SK-N-SH treated with all-trans-retinoic acid at 6 μM for 48 hours (cell line): Measurements from ENCODE around the gene PDE4B.

Experiments used
- ATAC-seq: fragments of 200-7000 bp; cut with Tn5 transposase; 3 replicates; pipeline ENCODE4 v1.9.1; 2020; ENCODE audit warnings: mild to moderate bottlenecking, moderate library complexity
- BACH2 ChIP-seq: fragments of 250-450 bp; sonication (Bioruptor Pico); IDR thresholded peaks from 2 replicates; pipeline ENCODE4 v1.9.0; 2021; ENCODE audit warnings: mild to moderate bottlenecking, borderline replicate concordance
- CSDC2 ChIP-seq: fragments of 250-450 bp; sonication (Bioruptor Pico); IDR thresholded peaks from 2 replicates; pipeline ENCODE4 v1.5.0; 2020; ENCODE audit warnings: mild to moderate bottlenecking, moderate library complexity
- CSRNP3 ChIP-seq: fragments of 250-450 bp; sonication (Bioruptor Pico); IDR thresholded peaks from 2 replicates; pipeline ENCODE4 v1.5.1; 2021; ENCODE audit warnings: mild to moderate bottlenecking, moderate library complexity
- ESRRG ChIP-seq: fragments of 250-450 bp; sonication (Bioruptor Pico); IDR thresholded peaks from 2 replicates; pipeline ENCODE4 v1.6.1; 2021; ENCODE audit warnings: mild to moderate bottlenecking
- GLIS3 ChIP-seq: fragments of 250-450 bp; sonication (Bioruptor Pico); IDR thresholded peaks from 2 replicates; pipeline ENCODE4 v1.5.0; 2020; ENCODE audit warnings: mild to moderate bottlenecking, moderate library complexity
- ISL1 ChIP-seq: fragments of 250-450 bp; sonication (Bioruptor Pico); IDR thresholded peaks from 2 replicates; pipeline ENCODE4 v2.1.2; 2022; ENCODE audit warnings: mild to moderate bottlenecking, moderate library complexity
- OSR1 ChIP-seq: fragments of 250-450 bp; sonication (Bioruptor Pico); IDR thresholded peaks from 2 replicates; pipeline ENCODE4 v1.8.0; 2022; ENCODE audit warnings: moderate library complexity, mild to moderate bottlenecking, inconsistent platforms
- PPARA ChIP-seq: fragments of 250-450 bp; sonication (Bioruptor Pico); IDR thresholded peaks from 2 replicates; pipeline ENCODE4 v1.5.0; 2020; ENCODE audit warnings: mild to moderate bottlenecking, borderline replicate concordance
- SNAI2 ChIP-seq: fragments of 250-450 bp; sonication (Bioruptor Pico); IDR thresholded peaks from 2 replicates; pipeline ENCODE4 v1.5.0; 2020; ENCODE audit warnings: mild to moderate bottlenecking, moderate library complexity
- TCF4 ChIP-seq: fragments of 250-450 bp; sonication (Bioruptor Pico); IDR thresholded peaks from 2 replicates; pipeline ENCODE4 v1.8.0; 2021; ENCODE audit warnings: mild to moderate bottlenecking, moderate library complexity, borderline replicate concordance
- TOX ChIP-seq: fragments of 250-450 bp; sonication (Bioruptor Pico); IDR thresholded peaks from 2 replicates; pipeline ENCODE4 v1.8.0; 2021; ENCODE audit warnings: mild to moderate bottlenecking, moderate library complexity, borderline replicate concordance
- ZC3H10 ChIP-seq: fragments of 250-450 bp; sonication (Bioruptor Pico); IDR thresholded peaks from 2 replicates; pipeline ENCODE4 v1.5.1; 2021; ENCODE audit warnings: mild to moderate bottlenecking, moderate library complexity
- ZFP3 ChIP-seq: fragments of 250-450 bp; sonication (Bioruptor Pico); IDR thresholded peaks from 2 replicates; pipeline ENCODE4 v1.5.0; 2020; ENCODE audit warnings: mild to moderate bottlenecking, moderate library complexity
- ZNF565 ChIP-seq: fragments of 450-650 bp; formaldehyde crosslinking; conservative IDR thresholded peaks from 2 replicates; pipeline ENCODE4 v1.5.0; 2020; ENCODE audit warnings: low read depth, mild to moderate bottlenecking, moderate library complexity
- ZNF70 ChIP-seq: fragments of 450-650 bp; formaldehyde crosslinking; IDR thresholded peaks from 2 replicates; pipeline ENCODE4 v1.5.0; 2020; ENCODE audit warnings: mild to moderate bottlenecking, moderate library complexity
- ZNF8 ChIP-seq: fragments of 450-650 bp; formaldehyde crosslinking; IDR thresholded peaks from 2 replicates; pipeline ENCODE4 v1.5.0; 2020; ENCODE audit warnings: mild to moderate bottlenecking, moderate library complexity
- TF ChIP-seq, protein P1 (sequence below): fragments of 250-450 bp; sonication (Bioruptor Pico); IDR thresholded peaks from 2 replicates; pipeline ENCODE4 v1.5.1; 2020; ENCODE audit warnings: low read depth, mild to moderate bottlenecking, moderate library complexity
- TF ChIP-seq, protein P2 (sequence below): fragments of 250-450 bp; sonication (Bioruptor Pico); IDR thresholded peaks from 2 replicates; pipeline ENCODE4 v1.5.0; 2020; ENCODE audit warnings: mild to moderate bottlenecking, moderate library complexity
- TF ChIP-seq, protein P3 (sequence below): fragments of 250-450 bp; sonication (Bioruptor Pico); IDR thresholded peaks from 2 replicates; pipeline ENCODE4 v1.8.0; 2020; ENCODE audit warnings: mild to moderate bottlenecking, moderate library complexity, borderline replicate concordance

Gene PDE4B

DNA sequence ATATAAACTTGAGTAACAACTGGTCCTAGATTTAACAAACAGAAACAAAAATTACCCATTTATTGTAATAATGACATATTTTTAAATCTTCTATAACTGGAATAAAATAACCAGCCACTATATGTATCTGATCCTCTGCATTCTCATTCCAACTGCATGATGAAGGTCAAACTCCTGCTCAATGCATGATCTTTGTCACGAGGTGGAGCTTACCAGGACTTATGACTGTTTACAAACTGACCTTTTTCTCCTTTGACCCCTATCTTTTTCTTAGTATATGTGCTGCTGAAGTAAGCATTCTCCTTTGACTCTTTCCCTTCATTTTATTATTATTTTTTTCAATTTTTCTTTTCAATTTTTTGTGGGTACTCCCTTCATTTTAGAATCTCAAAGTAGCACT, 252.2 kb downstream of the PDE4B start:
- no peak for TF ChIP-seq ISL1
- no peak for TF ChIP-seq GLIS3
- no peak for TF ChIP-seq ZNF8 (CRISPR knock-in tag)
- TF ChIP-seq, protein P1, sequence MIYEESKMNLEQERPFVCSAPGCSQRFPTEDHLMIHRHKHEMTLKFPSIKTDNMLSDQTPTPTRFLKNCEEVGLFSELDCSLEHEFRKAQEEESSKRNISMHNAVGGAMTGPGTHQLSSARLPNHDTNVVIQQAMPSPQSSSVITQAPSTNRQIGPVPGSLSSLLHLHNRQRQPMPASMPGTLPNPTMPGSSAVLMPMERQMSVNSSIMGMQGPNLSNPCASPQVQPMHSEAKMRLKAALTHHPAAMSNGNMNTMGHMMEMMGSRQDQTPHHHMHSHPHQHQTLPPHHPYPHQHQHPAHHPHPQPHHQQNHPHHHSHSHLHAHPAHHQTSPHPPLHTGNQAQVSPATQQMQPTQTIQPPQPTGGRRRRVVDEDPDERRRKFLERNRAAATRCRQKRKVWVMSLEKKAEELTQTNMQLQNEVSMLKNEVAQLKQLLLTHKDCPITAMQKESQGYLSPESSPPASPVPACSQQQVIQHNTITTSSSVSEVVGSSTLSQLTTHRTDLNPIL, result no peak
- no peak for TF ChIP-seq ZNF565 (CRISPR knock-in tag)
- no peak for TF ChIP-seq OSR1 (CRISPR knock-in tag)
- TF ChIP-seq ZNF70 (CRISPR knock-in tag), result no peak
- no peak for TF ChIP-seq ESRRG (CRISPR knock-in tag)
- TF ChIP-seq CSRNP3, result no peak
- no peak for TF ChIP-seq TOX (CRISPR knock-in tag)
- no peak for TF ChIP-seq PPARA
- TF ChIP-seq BACH2 (CRISPR knock-in tag), result no peak
- no peak for TF ChIP-seq ZFP3 (CRISPR knock-in tag)
- TF ChIP-seq, protein P2, sequence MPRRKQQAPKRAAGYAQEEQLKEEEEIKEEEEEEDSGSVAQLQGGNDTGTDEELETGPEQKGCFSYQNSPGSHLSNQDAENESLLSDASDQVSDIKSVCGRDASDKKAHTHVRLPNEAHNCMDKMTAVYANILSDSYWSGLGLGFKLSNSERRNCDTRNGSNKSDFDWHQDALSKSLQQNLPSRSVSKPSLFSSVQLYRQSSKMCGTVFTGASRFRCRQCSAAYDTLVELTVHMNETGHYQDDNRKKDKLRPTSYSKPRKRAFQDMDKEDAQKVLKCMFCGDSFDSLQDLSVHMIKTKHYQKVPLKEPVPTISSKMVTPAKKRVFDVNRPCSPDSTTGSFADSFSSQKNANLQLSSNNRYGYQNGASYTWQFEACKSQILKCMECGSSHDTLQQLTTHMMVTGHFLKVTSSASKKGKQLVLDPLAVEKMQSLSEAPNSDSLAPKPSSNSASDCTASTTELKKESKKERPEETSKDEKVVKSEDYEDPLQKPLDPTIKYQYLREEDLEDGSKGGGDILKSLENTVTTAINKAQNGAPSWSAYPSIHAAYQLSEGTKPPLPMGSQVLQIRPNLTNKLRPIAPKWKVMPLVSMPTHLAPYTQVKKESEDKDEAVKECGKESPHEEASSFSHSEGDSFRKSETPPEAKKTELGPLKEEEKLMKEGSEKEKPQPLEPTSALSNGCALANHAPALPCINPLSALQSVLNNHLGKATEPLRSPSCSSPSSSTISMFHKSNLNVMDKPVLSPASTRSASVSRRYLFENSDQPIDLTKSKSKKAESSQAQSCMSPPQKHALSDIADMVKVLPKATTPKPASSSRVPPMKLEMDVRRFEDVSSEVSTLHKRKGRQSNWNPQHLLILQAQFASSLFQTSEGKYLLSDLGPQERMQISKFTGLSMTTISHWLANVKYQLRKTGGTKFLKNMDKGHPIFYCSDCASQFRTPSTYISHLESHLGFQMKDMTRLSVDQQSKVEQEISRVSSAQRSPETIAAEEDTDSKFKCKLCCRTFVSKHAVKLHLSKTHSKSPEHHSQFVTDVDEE (CRISPR knock-in tag), result no peak
- TF ChIP-seq, protein P3, sequence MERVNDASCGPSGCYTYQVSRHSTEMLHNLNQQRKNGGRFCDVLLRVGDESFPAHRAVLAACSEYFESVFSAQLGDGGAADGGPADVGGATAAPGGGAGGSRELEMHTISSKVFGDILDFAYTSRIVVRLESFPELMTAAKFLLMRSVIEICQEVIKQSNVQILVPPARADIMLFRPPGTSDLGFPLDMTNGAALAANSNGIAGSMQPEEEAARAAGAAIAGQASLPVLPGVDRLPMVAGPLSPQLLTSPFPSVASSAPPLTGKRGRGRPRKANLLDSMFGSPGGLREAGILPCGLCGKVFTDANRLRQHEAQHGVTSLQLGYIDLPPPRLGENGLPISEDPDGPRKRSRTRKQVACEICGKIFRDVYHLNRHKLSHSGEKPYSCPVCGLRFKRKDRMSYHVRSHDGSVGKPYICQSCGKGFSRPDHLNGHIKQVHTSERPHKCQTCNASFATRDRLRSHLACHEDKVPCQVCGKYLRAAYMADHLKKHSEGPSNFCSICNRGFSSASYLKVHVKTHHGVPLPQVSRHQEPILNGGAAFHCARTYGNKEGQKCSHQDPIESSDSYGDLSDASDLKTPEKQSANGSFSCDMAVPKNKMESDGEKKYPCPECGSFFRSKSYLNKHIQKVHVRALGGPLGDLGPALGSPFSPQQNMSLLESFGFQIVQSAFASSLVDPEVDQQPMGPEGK (CRISPR knock-in tag), result no peak
- TF ChIP-seq ZC3H10 (CRISPR knock-in tag), result no peak
- TF ChIP-seq TCF4 (CRISPR knock-in tag), result no peak
- no peak for TF ChIP-seq SNAI2
- no peak for ATAC-seq

- no peak for TF ChIP-seq BACH2 (CRISPR knock-in tag)
- no peak for TF ChIP-seq GLIS3
- no peak for TF ChIP-seq ZNF8 (CRISPR knock-in tag)
- TF ChIP-seq TOX (CRISPR knock-in tag), result no peak
- TF ChIP-seq ZC3H10 (CRISPR knock-in tag), result no peak
- TF ChIP-seq OSR1 (CRISPR knock-in tag), result no peak
- no peak for TF ChIP-seq CSRNP3
- no peak for TF ChIP-seq SNAI2
- no peak for TF ChIP-seq TCF4 (CRISPR knock-in tag)
- TF ChIP-seq CSDC2, result no peak
- ATAC-seq, result no peak
These were observed 253.7 kb downstream of the PDE4B start for GRCh38 chr1:66046415-66046814.

GRCh38 chr1:66048011-66048410, 255.3 kb downstream of the PDE4B start:
- ATAC-seq, result no peak
- TF ChIP-seq TCF4 (CRISPR knock-in tag) (no peak), ESRRG (CRISPR knock-in tag) (no peak)
- TF ChIP-seq, protein P1, result no peak
